Activated T-cell treated with anti-CD3 and anti-CD28 coated beads, Interleukin-2, amount 50 U/mL, for 24 hours (primary cell): ENCODE data around the gene MINDY2.

Experiments used
- DNase-seq: peaks from one replicate; pipeline ENCODE4 v3.0.0-alpha.2; 2020
- H3K27ac Mint-ChIP-seq: 2 replicates; pipeline ENCODE4 v1.8.0; 2020; ENCODE audit warnings: mild to moderate bottlenecking, mixed read lengths
- H3K27me3 Mint-ChIP-seq: 2 replicates; pipeline ENCODE4 v1.8.0; 2020; ENCODE audit warnings: mixed read lengths
- H3K36me3 Mint-ChIP-seq: 2 replicates; pipeline ENCODE4 v1.8.0; 2020; ENCODE audit warnings: low read depth, mixed read lengths
- H3K4me1 Mint-ChIP-seq: 2 replicates; pipeline ENCODE4 v1.8.0; 2020; ENCODE audit warnings: low read depth, mixed read lengths
- H3K4me3 Mint-ChIP-seq: 2 replicates; pipeline ENCODE4 v1.8.0; 2020; ENCODE audit warnings: mild to moderate bottlenecking, moderate library complexity, mixed read lengths
- H3K9me3 Mint-ChIP-seq: 2 replicates; pipeline ENCODE4 v1.8.0; 2020; ENCODE audit warnings: mixed read lengths

The MINDY2 gene, protein sequence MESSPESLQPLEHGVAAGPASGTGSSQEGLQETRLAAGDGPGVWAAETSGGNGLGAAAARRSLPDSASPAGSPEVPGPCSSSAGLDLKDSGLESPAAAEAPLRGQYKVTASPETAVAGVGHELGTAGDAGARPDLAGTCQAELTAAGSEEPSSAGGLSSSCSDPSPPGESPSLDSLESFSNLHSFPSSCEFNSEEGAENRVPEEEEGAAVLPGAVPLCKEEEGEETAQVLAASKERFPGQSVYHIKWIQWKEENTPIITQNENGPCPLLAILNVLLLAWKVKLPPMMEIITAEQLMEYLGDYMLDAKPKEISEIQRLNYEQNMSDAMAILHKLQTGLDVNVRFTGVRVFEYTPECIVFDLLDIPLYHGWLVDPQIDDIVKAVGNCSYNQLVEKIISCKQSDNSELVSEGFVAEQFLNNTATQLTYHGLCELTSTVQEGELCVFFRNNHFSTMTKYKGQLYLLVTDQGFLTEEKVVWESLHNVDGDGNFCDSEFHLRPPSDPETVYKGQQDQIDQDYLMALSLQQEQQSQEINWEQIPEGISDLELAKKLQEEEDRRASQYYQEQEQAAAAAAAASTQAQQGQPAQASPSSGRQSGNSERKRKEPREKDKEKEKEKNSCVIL

DNA sequence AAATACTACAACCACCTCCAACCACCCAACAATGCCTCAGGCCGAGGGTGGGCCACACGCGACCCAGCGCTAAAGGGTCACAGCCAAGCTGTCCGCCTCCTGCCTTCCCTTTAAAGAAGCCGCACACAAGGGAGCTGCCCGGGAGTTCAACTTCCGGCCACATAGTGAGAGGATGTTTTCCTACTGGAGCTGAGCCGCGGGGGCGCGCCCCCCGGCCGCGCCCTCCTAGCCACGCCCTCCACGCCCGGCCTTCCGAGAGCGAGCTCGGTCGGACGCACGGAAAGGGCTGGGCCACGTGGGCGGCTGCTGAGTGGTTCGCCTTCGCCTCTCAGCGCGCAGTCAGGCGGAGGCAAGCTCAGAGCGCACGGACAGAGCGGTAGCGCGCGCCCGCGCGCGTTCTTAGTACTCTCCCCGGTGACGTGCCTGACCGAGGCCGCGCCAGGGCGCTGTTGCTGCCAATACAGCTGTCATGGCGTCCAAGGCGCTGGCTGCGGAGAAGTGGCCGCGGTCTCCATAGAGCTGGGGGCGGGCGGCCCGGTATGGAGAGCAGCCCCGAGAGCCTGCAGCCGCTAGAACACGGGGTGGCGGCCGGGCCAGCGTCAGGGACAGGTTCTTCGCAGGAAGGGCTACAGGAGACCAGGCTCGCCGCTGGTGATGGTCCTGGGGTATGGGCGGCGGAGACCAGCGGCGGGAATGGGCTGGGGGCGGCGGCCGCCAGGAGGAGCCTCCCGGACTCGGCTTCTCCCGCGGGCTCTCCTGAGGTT lies at the start of gene MINDY2:
TSS of gene MINDY2 (plus strand) at position 446 of the 764 bp plus-strand sequence. CDS start at position 540, 94 bp downstream.
- peak within 1 kb of the TSS; percentile 92 for H3K27ac Mint-ChIP-seq
- peaks cover 19% of the 10 kb centered on the region for H3K4me1 Mint-ChIP-seq
- no peaks in the 10 kb centered on the region for H3K9me3 Mint-ChIP-seq
- no peaks in the 10 kb centered on the region for H3K27me3 Mint-ChIP-seq
- no peak within 1 kb of the TSS for H3K4me3 Mint-ChIP-seq
- peak; percentile 94 for DNase-seq
- peaks cover 7% of the 10 kb centered on the region for H3K36me3 Mint-ChIP-seq

- peaks cover 15% of the 10 kb centered on the region for H3K36me3 Mint-ChIP-seq
- H3K4me1 Mint-ChIP-seq, result peaks cover 50% of the 10 kb centered on the region
- H3K27ac Mint-ChIP-seq, result peak overlapping the region; percentile 10
- no peaks in the 10 kb centered on the region for H3K27me3 Mint-ChIP-seq
- no peaks in the 10 kb centered on the region for H3K9me3 Mint-ChIP-seq
- no peak overlapping the region for H3K4me3 Mint-ChIP-seq
- DNase-seq, result no peak
Observed at GRCh38 chr15:58724466-58724865, 46.6 kb upstream of the MINDY2 start.

DNA sequence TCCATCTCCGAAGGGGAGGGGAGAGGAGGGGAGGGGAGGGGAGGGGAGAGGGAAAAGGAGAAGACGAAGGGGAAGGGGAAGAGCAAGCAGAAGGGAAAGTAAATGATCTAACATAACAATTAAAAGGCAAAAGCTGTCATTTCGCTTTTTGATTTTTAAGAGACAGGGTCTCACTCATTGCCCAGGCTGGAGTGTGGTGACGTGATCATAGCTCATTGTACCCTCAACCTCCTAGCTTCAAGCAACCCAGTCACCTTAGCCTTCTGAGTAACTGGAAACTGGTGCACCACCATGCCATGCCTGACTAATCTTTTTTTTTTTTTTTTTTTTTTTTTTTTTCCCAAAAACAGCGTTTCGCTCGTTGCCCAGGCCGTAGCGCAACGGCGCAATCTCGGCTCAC lies 44.2 kb upstream of the MINDY2 start:
- no peak overlapping the region for H3K4me3 Mint-ChIP-seq
- no peak overlapping the region for H3K27ac Mint-ChIP-seq
- peaks cover 48% of the 10 kb centered on the region for H3K4me1 Mint-ChIP-seq
- H3K27me3 Mint-ChIP-seq, result no peaks in the 10 kb centered on the region
- no peaks in the 10 kb centered on the region for H3K9me3 Mint-ChIP-seq
- peaks cover 20% of the 10 kb centered on the region for H3K36me3 Mint-ChIP-seq
- no peak for DNase-seq

- Mint-ChIP-seq H3K4me1 (peaks cover 69% of the 10 kb centered on the region), H3K27me3 (no peaks in the 10 kb centered on the region), H3K36me3 (peaks cover 26% of the 10 kb centered on the region), H3K27ac (peak overlapping the region; percentile 59), H3K9me3 (no peaks in the 10 kb centered on the region), H3K4me3 (no peak overlapping the region)
- DNase-seq, result no peak
Observed at GRCh38 chr15:58731756-58732535, 39.2 kb upstream of the MINDY2 start.

DNA sequence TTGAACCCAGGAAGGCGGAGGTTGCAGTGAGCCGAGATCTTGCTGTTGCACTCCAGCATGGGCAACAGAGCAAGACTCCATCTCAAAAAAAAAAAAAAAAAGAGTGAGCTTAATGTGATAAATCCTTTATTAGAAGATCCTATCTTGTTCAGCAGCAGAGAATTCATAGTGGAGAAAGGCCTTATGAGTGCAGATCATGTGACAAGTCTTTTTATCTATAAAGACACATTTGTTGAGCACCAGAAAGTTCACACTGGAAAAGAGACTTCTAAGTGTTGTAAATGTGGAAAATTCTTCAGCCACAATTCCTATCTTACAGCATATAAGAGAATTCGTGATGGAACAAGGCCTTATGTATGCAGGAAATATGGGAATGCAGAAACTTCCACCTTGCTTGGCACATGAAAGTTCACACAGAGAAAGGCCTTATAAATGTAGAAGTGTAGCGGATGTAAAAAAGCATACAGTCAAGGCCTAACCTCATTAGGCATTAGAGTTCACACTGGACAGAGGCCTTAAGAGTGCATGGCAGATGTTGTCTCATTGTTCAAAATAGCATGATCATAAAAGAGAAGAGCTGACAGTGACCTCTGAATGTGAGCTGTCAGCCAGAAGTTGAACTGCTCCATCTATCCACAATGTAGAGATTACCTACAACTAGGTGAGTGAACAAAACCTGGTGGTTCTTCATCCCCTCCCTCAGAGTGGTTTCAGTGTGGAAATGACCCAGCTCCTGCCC lies 38.3 kb upstream of the MINDY2 start:
- DNase-seq, result no peak
- peaks cover 71% of the 10 kb centered on the region for H3K4me1 Mint-ChIP-seq
- H3K4me3 Mint-ChIP-seq, result no peak overlapping the region
- H3K9me3 Mint-ChIP-seq, result no peaks in the 10 kb centered on the region
- peak overlapping the region; percentile 44 for H3K27ac Mint-ChIP-seq
- peaks cover 26% of the 10 kb centered on the region for H3K36me3 Mint-ChIP-seq
- no peaks in the 10 kb centered on the region for H3K27me3 Mint-ChIP-seq

- Mint-ChIP-seq H3K4me1 (peaks cover 75% of the 10 kb centered on the region), H3K36me3 (peaks cover 18% of the 10 kb centered on the region), H3K9me3 (no peaks in the 10 kb centered on the region), H3K4me3 (no peak overlapping the region), H3K27ac (no peak overlapping the region), H3K27me3 (no peaks in the 10 kb centered on the region)
- DNase-seq, result no peak
Observed at GRCh38 chr15:58734859-58735258, 36.2 kb upstream of the MINDY2 start.

- H3K4me3 Mint-ChIP-seq, result no peak overlapping the region
- peaks cover 74% of the 10 kb centered on the region for H3K4me1 Mint-ChIP-seq
- H3K27ac Mint-ChIP-seq, result no peak overlapping the region
- peaks cover 13% of the 10 kb centered on the region for H3K36me3 Mint-ChIP-seq
- no peaks in the 10 kb centered on the region for H3K9me3 Mint-ChIP-seq
- DNase-seq, result no peak
- H3K27me3 Mint-ChIP-seq, result no peaks in the 10 kb centered on the region
Observed at GRCh38 chr15:58736018-58736643, 35.0 kb upstream of the MINDY2 start.

DNA sequence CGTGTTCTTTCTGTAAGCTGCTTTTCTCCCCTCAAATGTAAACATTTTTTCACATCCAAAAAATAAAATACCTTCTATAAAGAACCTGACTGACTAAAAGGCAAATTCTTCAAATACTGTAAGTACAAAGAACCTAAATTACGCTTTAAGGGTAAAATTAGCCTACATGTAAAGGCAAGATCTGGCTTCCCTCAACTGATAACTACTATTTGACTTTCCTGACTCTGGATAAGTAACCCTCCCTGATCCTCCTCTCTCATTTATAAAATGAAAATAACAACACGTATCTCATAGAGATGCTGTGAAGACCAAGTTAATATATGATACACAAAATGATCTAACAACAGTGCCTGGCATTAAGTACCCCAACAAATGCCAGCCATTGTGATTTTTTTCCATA lies 33.8 kb upstream of the MINDY2 start:
- Mint-ChIP-seq H3K4me1 (peaks cover 77% of the 10 kb centered on the region), H3K27me3 (no peaks in the 10 kb centered on the region), H3K9me3 (no peaks in the 10 kb centered on the region), H3K4me3 (no peak overlapping the region), H3K27ac (no peak overlapping the region), H3K36me3 (peaks cover 5% of the 10 kb centered on the region)
- no peak for DNase-seq

- peak overlapping the region; percentile 74 for H3K27ac Mint-ChIP-seq
- no peaks in the 10 kb centered on the region for H3K9me3 Mint-ChIP-seq
- no peak for DNase-seq
- no peaks in the 10 kb centered on the region for H3K27me3 Mint-ChIP-seq
- H3K4me3 Mint-ChIP-seq, result peak overlapping the region; percentile 3
- peaks cover 77% of the 10 kb centered on the region for H3K4me1 Mint-ChIP-seq
- peaks cover under 1% of the 10 kb centered on the region for H3K36me3 Mint-ChIP-seq
Observed at GRCh38 chr15:58738046-58738707, 32.9 kb upstream of the MINDY2 start.

DNA sequence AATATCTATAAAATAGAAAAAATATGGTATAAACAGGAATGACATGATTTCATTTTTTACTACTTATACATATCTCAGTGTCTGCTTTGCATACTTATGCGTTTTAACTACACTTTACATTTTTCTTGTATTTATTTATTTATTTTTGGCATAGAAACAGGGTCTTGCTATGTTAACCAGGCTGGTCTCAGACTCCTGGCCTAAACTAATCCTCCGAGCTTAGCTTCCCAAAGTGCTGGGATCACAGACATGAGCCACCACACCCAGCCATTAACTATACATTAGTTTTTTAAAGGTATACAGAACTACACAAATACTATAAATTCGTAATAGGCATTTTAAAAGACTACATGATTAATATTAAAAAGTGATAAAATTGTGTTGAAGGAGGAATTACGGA lies 30.7 kb upstream of the MINDY2 start:
- H3K9me3 Mint-ChIP-seq, result no peaks in the 10 kb centered on the region
- H3K36me3 Mint-ChIP-seq, result peaks cover 8% of the 10 kb centered on the region
- DNase-seq, result no peak
- H3K27me3 Mint-ChIP-seq, result no peaks in the 10 kb centered on the region
- H3K4me3 Mint-ChIP-seq, result no peak overlapping the region
- H3K27ac Mint-ChIP-seq, result no peak overlapping the region
- H3K4me1 Mint-ChIP-seq, result peaks cover 79% of the 10 kb centered on the region

- no peak for DNase-seq
- Mint-ChIP-seq H3K27ac (no peak overlapping the region), H3K27me3 (no peaks in the 10 kb centered on the region), H3K36me3 (peaks cover 8% of the 10 kb centered on the region), H3K4me1 (peaks cover 79% of the 10 kb centered on the region), H3K4me3 (no peak overlapping the region), H3K9me3 (no peaks in the 10 kb centered on the region)
Observed at GRCh38 chr15:58741032-58741431, 30.1 kb upstream of the MINDY2 start.

DNA sequence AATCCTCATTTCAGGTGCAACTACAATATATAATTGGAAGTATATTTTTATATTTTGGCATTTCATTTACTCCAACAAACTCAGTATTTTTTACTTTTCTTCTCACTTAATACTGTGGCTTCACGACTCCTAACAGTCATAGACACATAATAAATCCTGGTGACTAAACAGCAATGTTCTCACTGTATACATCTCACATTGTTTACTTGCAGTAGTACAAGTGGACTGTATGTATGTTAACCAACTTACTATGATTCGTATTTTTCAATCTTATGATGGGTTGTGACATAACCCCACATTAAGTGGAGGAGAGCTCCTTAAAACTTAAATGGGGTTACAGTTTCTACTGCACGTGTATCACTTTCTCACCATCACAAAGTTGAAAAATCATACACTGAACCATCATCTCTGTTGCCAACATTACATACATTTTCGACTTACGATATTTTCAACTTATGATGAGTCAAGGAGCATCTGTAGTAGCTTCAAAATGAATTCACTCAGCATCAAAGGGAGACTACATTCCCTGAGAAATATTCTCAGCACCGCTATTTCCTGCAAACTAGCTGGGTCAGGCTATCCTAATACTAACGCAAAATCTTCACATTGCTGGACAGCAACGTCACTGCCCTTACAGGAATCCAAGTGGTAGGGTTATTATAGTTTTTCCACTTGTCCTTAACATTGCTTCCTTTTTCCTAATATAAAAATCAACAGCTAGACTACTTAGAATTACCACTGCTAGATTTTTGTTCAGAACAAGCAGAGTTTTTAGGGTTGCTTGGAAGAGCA lies 28.9 kb upstream of the MINDY2 start:
- H3K27ac Mint-ChIP-seq, result no peak overlapping the region
- H3K4me1 Mint-ChIP-seq, result peaks cover 77% of the 10 kb centered on the region
- H3K9me3 Mint-ChIP-seq, result no peaks in the 10 kb centered on the region
- DNase-seq, result no peak
- H3K36me3 Mint-ChIP-seq, result peaks cover 8% of the 10 kb centered on the region
- no peak overlapping the region for H3K4me3 Mint-ChIP-seq
- H3K27me3 Mint-ChIP-seq, result no peaks in the 10 kb centered on the region
